Upper lobe of right lung (tissue), 1 donor: ENCODE results near the gene NLN. TPM values are rescaled to one million over a fixed set of nuclear protein-coding genes. Genes with fewer than 3 reads are reported as not detected.

Experiments
- ATAC-seq: fragments of 200-7000 bp; cut with Tn5 transposase; one replicate; pipeline ENCODE4 v1.9.1; 2020; ENCODE audit warnings: mild to moderate bottlenecking, moderate library complexity
- DNase-seq: peaks from one replicate; pipeline ENCODE4 v3.0.0-alpha.2; 2020
- H3K27ac ChIP-seq: fragments of 200-600 bp; one replicate; pipeline ENCODE4 v1.8.0; 2022
- H3K27me3 ChIP-seq: fragments of 200-600 bp; one replicate; pipeline ENCODE4 v1.8.0; 2022; ENCODE audit warnings: mild to moderate bottlenecking
- H3K36me3 ChIP-seq: fragments of 200-600 bp; one replicate; pipeline ENCODE4 v1.8.0; 2022
- H3K4me1 ChIP-seq: fragments of 200-600 bp; one replicate; pipeline ENCODE4 v1.8.0; 2022
- H3K4me3 ChIP-seq: fragments of 200-600 bp; one replicate; pipeline ENCODE4 v1.8.0; 2022; ENCODE audit warnings: mild to moderate bottlenecking
- H3K9me3 ChIP-seq: fragments of 200-600 bp; one replicate; pipeline ENCODE4 v1.8.0; 2022
- intact Hi-C: fragments of 100-400 bp; cut with DNase I; formaldehyde crosslinking; loops from one replicate; pipeline ENCODE4 v1.11.0; 2022
- total RNA-seq: library from RNA; stranded (reverse); fragmentation: NEBNext Ultra II Directional; extraction: Animal tissue kit (Norgen Biotek cat#: 25700); gene quantifications from one replicate; pipeline ENCODE4 v1.2.1, GENCODE V29; 2021
- TF ChIP-seq, protein P1 (sequence below): fragments of 200-600 bp; IDR thresholded peaks from one replicate; pipeline ENCODE4 v1.8.0; 2022; ENCODE audit warnings: antibody characterized with exemption
- donor health status: DM: no; HTN: yes; CAD: no; lungs with severe emphysema.

The NLN gene
- total RNA-seq, 1 donor from 2014 or later: 15.8 TPM

DNA sequence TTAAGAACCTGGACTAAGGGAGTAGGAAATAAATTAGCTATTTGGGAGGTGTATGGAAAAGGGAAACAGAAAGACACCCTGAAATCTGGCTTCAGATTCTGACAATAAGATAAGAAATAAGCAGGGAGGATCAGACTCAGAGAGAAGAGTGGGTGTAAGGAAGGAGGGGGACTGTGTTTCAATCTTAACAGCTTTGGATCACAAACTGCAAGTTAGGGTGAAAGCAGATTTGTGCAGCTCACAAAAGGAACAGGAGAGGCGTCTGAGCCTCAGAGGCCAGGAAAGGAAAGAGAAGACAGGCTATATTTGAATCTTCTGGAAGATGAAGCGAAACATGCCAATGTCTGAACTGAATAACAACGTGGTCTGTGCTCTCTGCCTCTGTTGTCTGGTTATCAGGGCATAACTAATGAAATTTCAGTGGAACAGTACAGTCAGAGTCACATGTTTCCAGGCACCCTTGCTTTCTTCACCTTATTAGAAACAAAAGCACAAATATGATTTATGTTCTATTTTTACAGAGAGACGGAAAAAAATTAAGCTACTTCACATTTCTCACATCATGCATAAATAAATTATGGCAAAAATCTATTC is 26.7 kb upstream of the NLN start:
- TF ChIP-seq, protein P1, sequence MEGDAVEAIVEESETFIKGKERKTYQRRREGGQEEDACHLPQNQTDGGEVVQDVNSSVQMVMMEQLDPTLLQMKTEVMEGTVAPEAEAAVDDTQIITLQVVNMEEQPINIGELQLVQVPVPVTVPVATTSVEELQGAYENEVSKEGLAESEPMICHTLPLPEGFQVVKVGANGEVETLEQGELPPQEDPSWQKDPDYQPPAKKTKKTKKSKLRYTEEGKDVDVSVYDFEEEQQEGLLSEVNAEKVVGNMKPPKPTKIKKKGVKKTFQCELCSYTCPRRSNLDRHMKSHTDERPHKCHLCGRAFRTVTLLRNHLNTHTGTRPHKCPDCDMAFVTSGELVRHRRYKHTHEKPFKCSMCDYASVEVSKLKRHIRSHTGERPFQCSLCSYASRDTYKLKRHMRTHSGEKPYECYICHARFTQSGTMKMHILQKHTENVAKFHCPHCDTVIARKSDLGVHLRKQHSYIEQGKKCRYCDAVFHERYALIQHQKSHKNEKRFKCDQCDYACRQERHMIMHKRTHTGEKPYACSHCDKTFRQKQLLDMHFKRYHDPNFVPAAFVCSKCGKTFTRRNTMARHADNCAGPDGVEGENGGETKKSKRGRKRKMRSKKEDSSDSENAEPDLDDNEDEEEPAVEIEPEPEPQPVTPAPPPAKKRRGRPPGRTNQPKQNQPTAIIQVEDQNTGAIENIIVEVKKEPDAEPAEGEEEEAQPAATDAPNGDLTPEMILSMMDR: no peak
- Histone ChIP-seq H3K27me3 (no peaks in the 10 kb centered on the region), H3K4me1 (no peaks in the 10 kb centered on the region), H3K4me3 (no peak overlapping the region), H3K36me3 (peaks cover 5% of the 10 kb centered on the region), H3K9me3 (no peaks in the 10 kb centered on the region), H3K27ac (no peak overlapping the region)
- ATAC-seq (no peak), DNase-seq (no peak)
- intact Hi-C loops: no loop called here

DNA sequence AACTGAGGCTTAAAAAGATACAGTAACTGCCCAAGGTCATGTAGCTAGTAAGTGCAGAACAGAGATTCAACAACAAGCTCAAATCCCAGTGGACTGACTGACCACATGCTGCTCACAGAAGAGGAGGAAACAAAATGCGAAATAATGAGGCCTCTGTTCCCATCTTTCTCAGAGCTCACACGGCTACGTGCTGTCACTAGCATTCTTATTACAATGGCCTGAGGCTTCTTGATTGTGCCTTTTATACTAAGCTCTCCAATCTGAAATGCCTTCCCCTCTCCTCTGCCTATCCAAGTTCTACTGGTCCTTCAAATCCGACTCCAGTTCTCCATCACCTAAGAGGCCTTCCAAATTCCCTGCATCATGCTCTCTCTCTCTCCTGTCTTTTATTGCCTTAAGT is 26.1 kb upstream of the NLN start:
- Histone ChIP-seq H3K9me3 (no peaks in the 10 kb centered on the region), H3K27me3 (no peaks in the 10 kb centered on the region), H3K4me3 (no peak overlapping the region), H3K27ac (no peak overlapping the region), H3K36me3 (peaks cover 5% of the 10 kb centered on the region), H3K4me1 (no peaks in the 10 kb centered on the region)
- DNase-seq (no peak), ATAC-seq (no peak)
- intact Hi-C loops: no loop called here
- TF ChIP-seq, protein P1: no peak

DNA sequence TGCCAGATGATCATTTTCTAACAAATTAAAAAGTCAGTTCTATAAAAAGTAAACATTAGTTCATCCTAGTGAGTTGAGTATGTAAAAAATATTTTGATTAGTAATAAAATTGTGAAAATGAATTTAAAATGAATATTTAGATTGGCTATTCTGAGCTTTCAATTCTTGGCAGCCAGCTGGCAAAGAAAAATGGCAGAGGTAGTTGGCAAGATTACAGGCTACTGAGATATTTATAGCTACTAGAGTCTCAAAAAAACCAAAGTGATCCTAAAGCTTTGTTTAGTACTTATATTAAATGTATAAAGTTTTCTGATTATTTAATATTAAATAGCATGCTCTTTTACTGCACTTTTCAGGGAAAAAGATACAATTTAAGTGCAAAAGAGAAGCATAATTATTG is 25.1 kb upstream of the NLN start:
- peaks cover 5% of the 10 kb centered on the region for H3K36me3 ChIP-seq
- H3K27me3 ChIP-seq: no peaks in the 10 kb centered on the region
- no peaks in the 10 kb centered on the region for H3K4me1 ChIP-seq
- TF ChIP-seq, protein P1: no peak
- H3K27ac ChIP-seq: no peak overlapping the region
- no peak for ATAC-seq
- H3K4me3 ChIP-seq: no peak overlapping the region
- no peaks in the 10 kb centered on the region for H3K9me3 ChIP-seq
- DNase-seq: no peak
- intact Hi-C loops: no loop called here

DNA sequence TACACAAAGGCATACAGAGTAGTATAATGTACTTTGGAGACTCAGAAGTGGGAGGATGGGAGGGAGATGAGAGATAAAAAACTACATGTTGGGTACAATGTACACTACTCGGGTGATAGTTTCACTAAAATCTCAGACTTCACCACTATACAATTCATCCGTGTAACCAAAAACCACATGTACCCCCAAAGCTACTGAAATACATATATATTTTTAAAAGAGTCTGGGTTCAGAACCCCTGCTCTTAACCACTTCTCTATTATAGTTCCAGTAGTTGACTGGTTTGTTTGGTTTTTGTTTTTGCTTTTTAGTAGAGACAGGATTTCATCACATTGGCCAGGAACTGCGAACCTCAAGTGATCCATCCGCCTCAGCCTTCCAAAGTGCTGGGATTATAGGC is 22.7 kb upstream of the NLN start:
- Histone ChIP-seq H3K4me3 (no peak overlapping the region), H3K27ac (no peak overlapping the region), H3K27me3 (no peaks in the 10 kb centered on the region), H3K9me3 (no peaks in the 10 kb centered on the region), H3K4me1 (no peaks in the 10 kb centered on the region), H3K36me3 (peaks cover 18% of the 10 kb centered on the region)
- TF ChIP-seq, protein P1: no peak
- ATAC-seq (no peak), DNase-seq (no peak)
- intact Hi-C loops: no loop called here

DNA sequence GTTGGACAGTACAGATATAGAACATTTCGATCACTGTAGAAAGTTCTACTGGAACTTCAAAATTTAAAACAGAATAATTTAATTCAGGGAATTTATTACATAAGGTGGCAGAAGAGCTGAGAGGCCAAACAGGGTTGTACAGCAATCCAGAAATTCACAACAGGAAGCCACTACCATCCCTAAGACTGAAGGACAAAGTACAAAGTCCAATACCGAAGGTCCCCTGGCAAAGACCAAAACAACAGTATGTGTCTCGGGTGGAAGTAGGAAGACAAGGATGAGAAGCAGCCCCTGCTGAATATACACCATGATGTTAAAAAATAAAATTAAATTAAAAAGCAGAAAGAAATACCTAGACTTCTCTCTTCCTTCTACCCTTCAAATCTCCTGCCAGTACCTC is 20.0 kb upstream of the NLN start:
- TF ChIP-seq, protein P1: no peak
- intact Hi-C loops: no loop called here
- H3K27ac ChIP-seq: no peak overlapping the region
- H3K36me3 ChIP-seq: peaks cover 23% of the 10 kb centered on the region
- no peak overlapping the region for H3K4me3 ChIP-seq
- H3K9me3 ChIP-seq: no peaks in the 10 kb centered on the region
- DNase-seq (no peak), ATAC-seq (no peak)
- H3K4me1 ChIP-seq: no peaks in the 10 kb centered on the region
- no peaks in the 10 kb centered on the region for H3K27me3 ChIP-seq
